Measurements from ENCODE around the gene ZNF580.

ZNF580 gene, protein sequence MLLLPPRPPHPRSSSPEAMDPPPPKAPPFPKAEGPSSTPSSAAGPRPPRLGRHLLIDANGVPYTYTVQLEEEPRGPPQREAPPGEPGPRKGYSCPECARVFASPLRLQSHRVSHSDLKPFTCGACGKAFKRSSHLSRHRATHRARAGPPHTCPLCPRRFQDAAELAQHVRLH

DNA sequence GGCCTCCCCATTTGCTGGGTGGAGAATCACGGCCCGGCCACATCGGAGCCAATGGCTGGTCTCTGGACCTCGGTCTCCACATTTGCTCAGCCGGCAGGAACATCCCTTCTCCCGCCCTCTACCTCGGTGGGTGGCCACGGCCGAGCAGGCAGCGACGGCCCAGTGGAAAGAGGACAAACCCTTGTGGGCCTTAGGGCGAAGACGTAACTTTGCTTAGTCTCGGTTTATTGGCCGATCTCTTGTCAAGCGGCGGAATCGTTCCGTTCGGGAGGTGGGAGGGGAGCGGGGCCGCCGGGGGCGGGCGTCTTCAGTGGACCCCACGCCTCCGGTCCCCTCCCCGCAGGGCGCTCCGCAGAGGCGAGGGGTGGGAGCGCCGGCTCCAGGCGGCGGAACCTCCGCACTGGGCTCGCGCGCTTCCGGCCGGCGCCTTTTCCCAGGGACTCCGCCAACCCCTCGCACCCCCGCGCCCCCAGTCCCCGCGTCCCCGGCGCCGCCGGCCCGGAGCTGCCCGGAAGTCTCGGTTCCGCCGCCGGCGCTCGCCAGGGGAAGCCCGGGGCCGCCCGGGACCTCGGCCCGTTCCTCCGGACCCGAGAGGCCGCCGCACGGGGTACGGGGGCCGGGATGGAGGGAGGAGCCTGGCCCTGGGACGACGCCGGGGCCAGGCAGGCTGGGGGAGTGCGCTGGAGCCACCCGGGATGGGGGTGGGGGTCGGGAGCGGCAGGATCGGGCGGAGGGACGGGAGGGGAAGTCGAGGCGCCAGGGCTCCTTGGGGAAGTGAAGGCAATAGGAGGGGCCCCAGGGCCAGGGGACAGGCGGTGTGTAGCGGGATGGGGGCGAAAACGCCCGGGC is at the start of gene ZNF580:
Gene ZNF580, plus strand, starts transcription at position 426 of the 849 bp plus-strand sequence. CDS start 1,507 bp downstream, outside the sequence.
- DNase-seq: peak; percentile 70

DNA sequence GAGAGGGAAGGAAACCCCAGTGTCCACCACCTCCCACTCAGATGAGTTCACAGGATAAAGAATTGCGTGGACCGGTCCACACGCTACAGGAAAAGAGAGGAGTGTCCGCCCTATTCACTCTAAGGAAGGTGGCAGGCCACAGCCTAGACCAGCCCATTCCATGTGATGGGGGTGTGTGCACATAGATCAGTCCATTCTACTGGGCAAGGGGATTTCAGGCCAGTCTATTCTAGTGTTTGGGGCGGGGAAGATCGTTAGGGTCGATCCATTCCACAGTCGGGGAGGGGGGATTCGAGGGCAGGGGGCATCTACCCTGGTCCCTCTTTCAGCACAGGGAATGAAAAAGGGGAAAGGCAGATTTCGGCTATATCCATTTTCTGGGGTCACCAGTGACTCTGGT is 49.2 kb upstream of the ZNF580 start:
- no peak for DNase-seq

DNA sequence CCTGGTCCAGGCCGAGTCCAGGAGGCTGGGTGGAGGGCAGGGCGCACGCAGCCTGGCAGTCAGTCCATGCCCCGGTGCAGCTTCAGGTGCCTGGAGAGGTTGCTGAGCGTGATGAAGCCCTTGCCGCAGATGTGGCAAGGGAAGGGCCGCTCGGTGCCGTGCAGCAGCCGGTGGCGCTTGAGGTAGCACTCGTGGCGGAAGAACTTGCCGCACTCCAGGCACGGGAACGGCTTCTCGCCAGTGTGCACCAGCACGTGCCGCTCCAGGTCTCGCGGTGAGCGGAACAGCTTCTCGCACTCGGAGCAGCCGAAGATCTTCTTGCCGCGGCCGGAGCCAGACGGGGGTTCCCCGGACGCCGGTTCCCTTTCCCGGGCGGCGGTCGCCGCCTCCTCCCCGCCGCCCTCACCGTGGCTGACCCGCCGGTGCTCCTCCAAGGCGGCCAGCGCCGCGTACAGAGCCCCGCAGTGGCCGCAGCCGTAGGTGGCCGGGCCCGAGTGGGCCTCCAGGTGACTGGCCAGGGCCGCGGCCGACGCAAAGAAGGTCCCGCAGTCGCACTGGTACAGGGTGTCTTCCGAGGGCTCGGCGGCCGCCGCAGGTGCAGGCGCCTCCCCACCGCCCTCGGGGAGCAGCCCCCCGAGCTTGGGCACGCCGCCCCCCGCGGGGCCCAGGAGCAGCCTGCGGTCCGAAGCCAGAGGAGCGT is 48.3 kb upstream of the ZNF580 start:
- no peak for DNase-seq

DNA sequence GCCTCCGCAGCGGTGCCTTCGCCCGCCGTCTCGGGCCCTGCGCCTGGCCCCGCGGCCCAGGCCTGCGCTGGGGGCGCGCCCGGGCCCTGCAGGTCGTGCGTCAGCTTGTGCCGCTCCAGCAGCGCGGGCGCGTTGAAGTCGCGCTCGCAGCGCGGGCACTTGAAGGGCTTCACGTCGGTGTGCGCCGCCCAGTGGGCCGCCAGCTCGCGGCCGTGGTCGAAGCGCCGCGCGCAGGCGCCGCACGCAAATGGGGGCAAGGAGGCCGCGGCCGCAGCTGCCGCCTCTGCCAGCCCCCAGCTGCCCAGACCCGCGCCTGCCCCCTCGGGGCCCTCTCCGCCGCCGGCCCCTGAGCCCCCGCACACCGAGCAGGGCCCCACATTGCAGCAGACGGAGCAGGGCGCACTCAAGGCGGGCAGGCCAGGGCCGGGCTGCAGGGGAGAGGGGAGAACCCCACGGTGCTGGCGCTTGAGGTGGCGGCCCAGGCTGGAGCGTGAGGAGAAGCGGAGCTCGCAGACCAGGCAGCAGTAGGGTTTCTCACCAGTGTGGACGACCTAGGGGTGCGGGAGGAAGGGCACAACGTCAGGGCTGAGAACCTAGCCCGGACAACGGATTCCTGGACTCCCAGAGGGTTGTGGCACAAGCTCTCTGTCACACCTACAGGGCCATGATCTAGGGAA is 47.6 kb upstream of the ZNF580 start:
- DNase-seq: no peak

DNA sequence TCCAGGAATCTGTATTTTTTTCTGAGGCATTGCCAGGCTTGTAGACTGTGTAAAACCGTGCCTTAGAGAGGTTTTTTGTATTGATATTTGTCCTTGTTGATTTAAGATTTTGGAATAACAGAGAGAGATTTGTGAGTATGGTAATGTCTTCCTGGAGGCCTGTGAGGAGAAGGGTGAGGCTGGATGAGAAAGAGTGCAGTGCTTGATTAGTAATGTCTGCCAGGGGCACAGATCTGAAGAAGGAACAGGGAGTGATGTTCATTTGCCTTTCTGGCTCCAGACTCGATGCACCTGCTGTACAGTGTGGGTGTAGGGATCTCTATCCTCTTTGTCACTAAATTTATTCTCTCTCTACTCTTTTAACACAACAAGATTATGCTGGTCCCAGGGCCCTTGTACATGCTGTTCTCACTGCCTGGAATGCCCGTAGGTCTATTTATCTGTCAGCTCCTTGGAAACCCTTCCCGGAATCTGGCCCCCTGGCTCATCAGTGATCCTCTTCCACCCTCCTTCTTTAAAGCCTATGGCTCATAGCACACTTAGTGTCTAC is 45.7 kb upstream of the ZNF580 start:
- no peak for DNase-seq

GRCh38 chr19:55596304-55596703 is 44.5 kb upstream of the ZNF580 start:
- no peak for DNase-seq

DNA sequence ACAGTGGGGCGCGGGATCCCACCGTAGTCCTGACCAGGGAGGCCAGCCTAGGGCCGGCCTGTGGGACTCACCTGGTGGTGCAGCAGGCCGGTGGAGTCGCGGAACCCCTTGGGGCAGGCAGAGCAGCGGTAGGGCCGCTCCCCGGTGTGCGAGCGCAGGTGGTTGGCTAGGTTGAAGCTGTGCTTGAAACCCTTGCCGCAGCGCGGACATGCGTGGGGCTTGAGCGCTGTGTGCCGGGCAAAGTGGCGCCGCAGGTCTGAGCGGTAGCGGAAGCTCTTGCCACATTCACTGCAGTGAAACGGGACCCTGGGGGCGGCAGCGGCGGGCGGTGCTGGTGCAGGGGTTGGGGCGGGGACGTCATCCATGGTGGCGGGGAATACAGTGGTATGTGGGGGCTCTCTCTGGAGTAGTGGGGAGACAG is 43.3 kb upstream of the ZNF580 start:
- no peak for DNase-seq

GRCh38 chr19:55598034-55598433 is 42.8 kb upstream of the ZNF580 start:
- no peak for DNase-seq

DNA sequence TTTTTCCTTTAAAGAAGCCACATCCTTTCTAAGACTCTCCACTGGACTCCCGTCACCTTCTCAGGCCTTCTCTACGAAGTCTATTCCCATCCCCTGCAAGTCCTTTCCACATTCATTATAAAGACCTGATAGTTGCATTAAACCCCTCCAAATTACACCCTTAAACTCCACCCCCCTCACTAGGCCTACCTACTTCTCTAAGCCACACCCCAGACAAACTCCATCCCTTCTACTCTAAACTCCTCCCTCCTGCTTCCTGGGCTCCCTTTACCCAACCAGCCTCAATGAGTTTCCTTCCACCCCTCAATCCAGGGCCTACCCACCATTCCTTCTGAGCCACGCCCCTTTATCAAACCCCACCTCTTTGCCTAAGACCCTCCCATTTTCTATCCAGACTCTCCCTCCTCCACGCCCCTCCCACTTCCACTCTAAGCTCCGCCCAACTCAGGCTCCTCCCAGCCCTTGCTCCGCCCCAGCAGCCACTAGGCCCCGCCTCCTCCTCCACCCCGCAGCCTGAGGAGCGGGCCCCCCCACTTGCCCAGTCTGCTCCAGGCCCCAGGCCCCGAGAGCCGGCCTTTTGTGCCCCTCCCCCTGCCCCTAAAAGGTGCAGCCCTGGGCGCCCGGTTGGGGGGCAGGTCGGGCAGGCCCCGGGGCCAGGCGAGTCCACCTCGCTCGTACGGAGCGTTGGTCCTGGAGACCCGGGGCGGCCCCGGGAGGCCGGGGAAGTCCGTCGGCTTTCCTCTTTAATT is 41.9 kb upstream of the ZNF580 start:
- DNase-seq: peak; percentile 86

- DNase-seq: peak; percentile 96
These were observed 41.3 kb upstream of the ZNF580 start, which contains the start of gene FIZ1 for GRCh38 chr19:55599468-55599841. Gene FIZ1, minus strand, starts transcription at chr19:55599517. Its CDS starts 1,652 bp downstream, at chr19:55597865.

DNA sequence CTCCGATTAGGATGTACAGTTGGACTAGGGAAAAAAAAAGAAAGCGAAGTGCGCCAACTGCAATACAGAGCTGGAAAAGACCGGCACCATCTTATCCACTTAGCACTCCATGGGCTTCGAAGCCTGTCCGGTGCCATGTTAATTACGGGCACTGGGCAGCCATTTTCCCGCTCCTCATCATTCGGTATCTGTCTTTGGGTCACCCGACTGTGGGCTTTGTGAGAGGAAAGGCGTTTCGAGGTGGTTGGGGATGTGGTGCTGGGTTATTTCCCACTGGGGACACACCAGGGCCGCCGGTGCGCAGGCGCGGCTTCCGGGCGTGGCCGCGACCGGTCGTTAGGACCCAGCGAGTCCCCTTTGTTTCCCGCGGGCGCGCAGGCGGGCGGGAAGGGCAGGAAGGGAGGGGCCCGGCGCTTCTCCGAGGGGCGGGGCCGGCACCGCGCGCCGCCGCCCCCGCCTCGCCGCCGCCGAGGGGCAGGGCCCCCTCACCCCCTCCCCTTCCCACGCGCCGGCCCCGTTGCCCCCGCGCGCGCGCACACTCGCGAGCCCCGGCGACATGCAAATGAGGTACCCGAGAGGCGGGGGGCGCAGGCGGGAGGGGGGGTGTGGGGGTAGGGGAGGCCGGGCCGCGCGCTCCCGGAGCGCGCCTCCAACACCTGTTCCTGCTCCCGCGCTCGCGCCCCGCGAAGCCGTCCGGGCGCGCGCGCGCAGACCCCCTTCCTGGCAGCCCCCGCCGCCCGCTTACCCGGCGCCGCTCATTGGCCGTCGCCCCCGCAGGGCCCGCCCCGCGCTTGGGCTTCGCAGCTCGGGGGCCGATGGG is 40.8 kb upstream of the ZNF580 start, which contains the start of gene ZNF524:
Gene ZNF524, plus strand, starts transcription at position 447 of the 820 bp plus-strand sequence. CDS start 1,825 bp downstream, outside the sequence.
- DNase-seq: peak; percentile 85

DNA sequence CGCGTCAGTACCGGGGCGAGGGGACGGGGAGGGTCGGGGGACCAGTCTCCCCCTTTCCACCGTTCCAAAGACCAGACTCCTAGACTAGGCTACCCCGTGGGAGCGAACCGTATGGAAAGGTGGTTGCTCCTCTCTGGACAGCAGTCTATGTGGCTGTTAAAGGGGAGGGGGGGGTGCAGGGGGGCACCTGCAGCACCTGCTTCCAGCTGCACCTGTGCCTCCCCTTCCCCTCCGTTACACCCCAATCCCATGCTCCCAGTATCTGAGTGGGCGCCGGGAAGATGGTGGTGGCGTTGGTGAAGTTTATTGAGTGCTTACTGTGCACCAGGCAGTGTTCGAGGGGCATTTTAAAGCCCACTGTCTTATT is 40.2 kb upstream of the ZNF580 start:
- no peak for DNase-seq

GRCh38 chr19:55601084-55601483 is 39.7 kb upstream of the ZNF580 start:
- no peak for DNase-seq

- no peak for DNase-seq
These were observed 38.4 kb upstream of the ZNF580 start for GRCh38 chr19:55602104-55603001.

- no peak for DNase-seq
These were observed 37.7 kb upstream of the ZNF580 start for GRCh38 chr19:55603115-55603514.

GRCh38 chr19:55603581-55604292 is 37.1 kb upstream of the ZNF580 start:
- no peak for DNase-seq

GRCh38 chr19:55605207-55605636 is 35.6 kb upstream of the ZNF580 start:
- DNase-seq: peak; percentile 99

GRCh38 chr19:55605637-55606470 is 34.9 kb upstream of the ZNF580 start, which contains the start of gene ZNF865:
Gene ZNF865, plus strand, starts transcription at chr19:55605647. Its CDS starts 7,972 bp downstream, at chr19:55613619.
- DNase-seq: peak; percentile 69

Data from activated naive CD4-positive, alpha-beta T cell treated with anti-CD3 and anti-CD28 coated beads, Interleukin-2, amount 50 U/mL, for 16 hours (primary cell).